ENCODE data around the gene CEP41. TPM values are rescaled to one million over a fixed set of nuclear protein-coding genes. Genes with fewer than 3 reads are reported as not detected.

CEP41 gene
- total RNA-seq, 1 donor from 2014 or later: 16.5 TPM

- Histone ChIP-seq H3K4me1 (peaks cover 18% of the 10 kb centered on the region), H3K4me3 (no peak overlapping the region), H3K36me3 (no peaks in the 10 kb centered on the region), H3K27ac (no peak overlapping the region), H3K9me3 (ENCODE audit: low read depth) (no peaks in the 10 kb centered on the region), H4K20me1 (ENCODE audit: low read depth) (no peaks in the 10 kb centered on the region), H3F3A (ENCODE audit: low read depth) (peaks cover 4% of the 10 kb centered on the region), H3K27me3 (no peaks in the 10 kb centered on the region), H3K4me2 (no peak overlapping the region), H3K79me2 (ENCODE audit: low read depth) (no peaks in the 10 kb centered on the region), H3K9ac (no peak overlapping the region), H2AFZ (replicated peaks) (no peak overlapping the region)
- Mint-ChIP-seq H3K27me3 (ENCODE audit: insufficient read depth, low read depth) (peaks cover 4% of the 10 kb centered on the region), H3K36me3 (peaks cover 28% of the 10 kb centered on the region), H3K4me1 (peaks cover 15% of the 10 kb centered on the region), H3K9me3 (peaks cover 18% of the 10 kb centered on the region), H3K27ac (no peak overlapping the region), H3K4me3 (no peak overlapping the region)
- TF ChIP-seq CTCF (IDR thresholded peaks at IDR 0.05) (no peak), EZH2 (IDR thresholded peaks at IDR 0.05) (no peak)
- no peak for DNase-seq (ENCODE audit: low spot score)
Measured at GRCh38 chr7:130436253-130436652, 4.6 kb downstream of the CEP41 start.

GRCh38 chr7:130435311-130435854 is 5.4 kb downstream of the CEP41 start:
- peaks cover 15% of the 10 kb centered on the region for H3K9me3 Mint-ChIP-seq
- Histone ChIP-seq H3F3A (ENCODE audit: low read depth) (peaks cover 3% of the 10 kb centered on the region), H3K79me2 (ENCODE audit: low read depth) (no peaks in the 10 kb centered on the region), H3K4me3 (no peak overlapping the region), H4K20me1 (ENCODE audit: low read depth) (no peaks in the 10 kb centered on the region), H3K4me1 (peaks cover 20% of the 10 kb centered on the region), H3K9me3 (ENCODE audit: low read depth) (no peaks in the 10 kb centered on the region), H3K27me3 (no peaks in the 10 kb centered on the region), H3K27ac (no peak overlapping the region), H3K4me2 (no peak overlapping the region), H2AFZ (replicated peaks) (no peak overlapping the region), H3K36me3 (no peaks in the 10 kb centered on the region), H3K9ac (no peak overlapping the region)
- peaks cover 27% of the 10 kb centered on the region for H3K36me3 Mint-ChIP-seq
- no peaks in the 10 kb centered on the region for H3K27me3 Mint-ChIP-seq (ENCODE audit: insufficient read depth, low read depth)
- no peak for TF ChIP-seq EZH2phosphoT487 (IDR thresholded peaks at IDR 0.05)
- TF ChIP-seq CTCF (IDR thresholded peaks at IDR 0.05): no peak
- no peak for TF ChIP-seq EZH2 (IDR thresholded peaks at IDR 0.05)
- H3K4me3 Mint-ChIP-seq: no peak overlapping the region
- no peak overlapping the region for H3K27ac Mint-ChIP-seq
- DNase-seq (ENCODE audit: low spot score): no peak
- H3K4me1 Mint-ChIP-seq: peaks cover 10% of the 10 kb centered on the region

GRCh38 chr7:130433301-130433700 is 7.5 kb downstream of the CEP41 start:
- no peak overlapping the region for H3K4me2 ChIP-seq

More at GRCh38 chr7:130433301-130433700, 7.5 kb downstream of the CEP41 start:
- Histone ChIP-seq H3K27me3 (no peaks in the 10 kb centered on the region), H4K20me1 (ENCODE audit: low read depth) (no peaks in the 10 kb centered on the region), H3K79me2 (ENCODE audit: low read depth) (no peaks in the 10 kb centered on the region), H3K4me3 (no peak overlapping the region), H3K27ac (no peak overlapping the region), H2AFZ (replicated peaks) (no peak overlapping the region), H3K9me3 (ENCODE audit: low read depth) (no peaks in the 10 kb centered on the region), H3K36me3 (no peaks in the 10 kb centered on the region), H3K4me1 (peaks cover 16% of the 10 kb centered on the region), H3F3A (ENCODE audit: low read depth) (no peaks in the 10 kb centered on the region), H3K9ac (no peak overlapping the region)
- Mint-ChIP-seq H3K4me1 (no peaks in the 10 kb centered on the region), H3K27ac (no peak overlapping the region), H3K36me3 (peaks cover 19% of the 10 kb centered on the region), H3K27me3 (ENCODE audit: insufficient read depth, low read depth) (no peaks in the 10 kb centered on the region), H3K9me3 (peaks cover 9% of the 10 kb centered on the region), H3K4me3 (no peak overlapping the region)
- DNase-seq (ENCODE audit: low spot score): no peak
- TF ChIP-seq EZH2phosphoT487 (IDR thresholded peaks at IDR 0.05): no peak
- TF ChIP-seq CTCF (IDR thresholded peaks at IDR 0.05): no peak
- no peak for TF ChIP-seq EZH2 (IDR thresholded peaks at IDR 0.05)
